H1 (cell line): Measurements from ENCODE around the gene TWNK. TPM values are rescaled to one million over a fixed set of nuclear protein-coding genes. Genes with fewer than 3 reads are reported as not detected.

Source experiments
- CTCF ChIA-PET: fragments of 300-600 bp; sonication (Branson Sonifier 250); formaldehyde crosslinking; loops from one replicate; lab custom pipeline; 2021; ENCODE audit not compliant: partially characterized antibody; lab: Charles Lee
- POLR2A ChIA-PET: fragments of 300-600 bp; sonication (Branson Sonifier 250); formaldehyde crosslinking; loops from one replicate; lab custom pipeline; 2021; ENCODE audit warnings: inconsistent platforms; ENCODE audit not compliant: partially characterized antibody; lab: Charles Lee
- DNase-seq, 2 experiments: peaks; one replicate each; pipeline versions ENCODE4 v3.0.0 to v3.0.0-alpha.2; 2010 to 2022; ENCODE audit warnings: low spot score in 2 of 2, low read depth in 1 of 2, mixed read lengths in 1 of 2
- FAIRE-seq: peaks from 2 replicates; lab custom pipeline; 2011; peaks lifted over from hg19 to GRCh38; lab: Jason Lieb, UNC
- H2AFZ ChIP-seq: 2 replicates; pipeline ENCODE4 v1.8.1; 2012; ENCODE audit warnings: low read length, inconsistent platforms
- H2AK5ac ChIP-seq: 2 replicates; pipeline ENCODE4 v1.6.1; 2013; ENCODE audit warnings: low read depth, low read length
- H2BK120ac ChIP-seq: replicated peaks from 2 replicates; pipeline ENCODE3; 2013; ENCODE audit warnings: low read depth, low read length, inconsistent platforms
- H2BK12ac ChIP-seq: 2 replicates; pipeline ENCODE4 v1.6.1; 2013; ENCODE audit warnings: low read depth, low read length
- H2BK15ac ChIP-seq: 2 replicates; pipeline ENCODE4 v1.6.1; 2013; ENCODE audit warnings: low read length
- H2BK20ac ChIP-seq: 2 replicates; pipeline ENCODE4 v1.6.1; 2013; ENCODE audit warnings: low read length
- H2BK5ac ChIP-seq: 2 replicates; pipeline ENCODE4 v1.6.1; 2013; ENCODE audit warnings: low read depth, low read length
- H3K14ac ChIP-seq: 2 replicates; pipeline ENCODE4 v1.6.1; 2013; ENCODE audit warnings: inconsistent platforms; ENCODE audit not compliant: insufficient read length
- H3K18ac ChIP-seq: 2 replicates; pipeline ENCODE4 v1.6.1; 2013; ENCODE audit warnings: low read length; ENCODE audit errors: extremely low read depth
- H3K23ac ChIP-seq: 2 replicates; pipeline ENCODE4 v1.6.1; 2013; ENCODE audit warnings: inconsistent platforms; ENCODE audit not compliant: insufficient read length
- H3K23me2 ChIP-seq: 2 replicates; pipeline ENCODE4 v1.6.1; 2013; ENCODE audit warnings: low read depth, low read length
- H3K27ac ChIP-seq: 2 replicates; pipeline ENCODE4 v1.6.1; 2011; ENCODE audit warnings: low read depth, low read length, inconsistent platforms
- H3K27me3 ChIP-seq, 4 experiments: replicated peaks in 1 of 4; 1 replicate in 1 of 4; 2 replicates in 3 of 4; pipeline versions ENCODE4 v1.6.1 to v1.8.1; 2011 to 2013; ENCODE audit warnings: low read length in 3 of 4, mild to moderate bottlenecking in 3 of 4, inconsistent platforms in 2 of 4, mixed read lengths in 2 of 4, moderate library complexity in 1 of 4; ENCODE audit not compliant: control insufficient read depth in 3 of 4, insufficient read depth in 3 of 4; ENCODE audit errors: extremely low read depth in 1 of 4
- H3K36me3 ChIP-seq, 4 experiments: 2 replicates each; pipeline versions ENCODE4 v1.6.1 to v1.8.1; 2011 to 2013; ENCODE audit warnings: mild to moderate bottlenecking in 4 of 4, low read length in 3 of 4, moderate library complexity in 2 of 4, control low read depth in 1 of 4, inconsistent platforms in 1 of 4; ENCODE audit not compliant: insufficient read depth in 4 of 4, control insufficient read depth in 2 of 4
- H3K4ac ChIP-seq: replicated peaks from 2 replicates; pipeline ENCODE3; 2013; ENCODE audit warnings: low read length, low read depth, mixed read lengths, inconsistent platforms; ENCODE audit not compliant: insufficient read length
- H3K4me1 ChIP-seq, 4 experiments: replicated peaks in 1 of 4; 1 replicate in 1 of 4; 2 replicates in 3 of 4; pipeline versions ENCODE4 v1.6.1 to v1.8.1; 2011 to 2013; ENCODE audit warnings: low read length in 3 of 4, inconsistent platforms in 2 of 4, mixed read lengths in 1 of 4; ENCODE audit not compliant: insufficient read depth in 4 of 4, control insufficient read depth in 3 of 4
- H3K4me2 ChIP-seq, 2 experiments: 2 replicates each; pipeline versions ENCODE4 v1.6.1 to v1.8.1; 2011 to 2013; ENCODE audit warnings: low read depth in 2 of 2, low read length in 2 of 2, control low read depth in 1 of 2, inconsistent platforms in 1 of 2, mild to moderate bottlenecking in 1 of 2; ENCODE audit not compliant: insufficient read depth in 1 of 2
- H3K4me3 ChIP-seq, 4 experiments: fragments of 200-600, 300-600 bp in 1 of 4; sonication (generic), shearing (Covaris generic), sonication (Bioruptor Twin) in 1 of 4; 2 replicates each; pipeline versions ENCODE4 v1.5.1 to v1.8.1; 2011 to 2016; ENCODE audit warnings: low read length in 4 of 4, low read depth in 3 of 4, control low read depth in 2 of 4, inconsistent platforms in 2 of 4, mild to moderate bottlenecking in 2 of 4, mixed read lengths in 1 of 4, moderate library complexity in 1 of 4; ENCODE audit not compliant: insufficient read depth in 2 of 4; ENCODE audit errors: extremely low read depth in 1 of 4
- H3K56ac ChIP-seq: replicated peaks from 2 replicates; pipeline ENCODE3; 2013; ENCODE audit warnings: low read depth, mild to moderate bottlenecking, mixed read lengths, low read length, inconsistent platforms; ENCODE audit not compliant: insufficient read length
- H3K79me1 ChIP-seq: 2 replicates; pipeline ENCODE4 v1.6.1; 2013; ENCODE audit warnings: low read depth, low read length, control low read depth
- H3K79me2 ChIP-seq, 2 experiments: 2 replicates each; pipeline versions ENCODE4 v1.6.1 to v1.8.1; 2012 to 2013; ENCODE audit warnings: low read length in 2 of 2, mild to moderate bottlenecking in 2 of 2, inconsistent platforms in 1 of 2; ENCODE audit not compliant: insufficient read depth in 2 of 2, control insufficient read depth in 1 of 2
- H3K9ac ChIP-seq, 4 experiments: replicated peaks in 1 of 4; 1 replicate in 1 of 4; 2 replicates in 3 of 4; pipeline versions ENCODE4 v1.6.1 to v1.8.1; 2011 to 2013; ENCODE audit warnings: low read depth in 3 of 4, low read length in 3 of 4, control low read depth in 2 of 4, mild to moderate bottlenecking in 2 of 4, moderate library complexity in 2 of 4, inconsistent platforms in 1 of 4; ENCODE audit errors: extremely low read depth in 1 of 4
- H3K9me3 ChIP-seq, 2 experiments: 2 replicates each; pipeline versions ENCODE4 v1.6.1 to v1.8.1; 2012 to 2013; ENCODE audit warnings: mild to moderate bottlenecking in 2 of 2, moderate library complexity in 2 of 2, control low read depth in 1 of 2, inconsistent platforms in 1 of 2, low read depth in 1 of 2, low read length in 1 of 2, mixed read lengths in 1 of 2; ENCODE audit not compliant: insufficient read depth in 2 of 2
- H4K20me1 ChIP-seq, 2 experiments: replicated peaks in 1 of 2; 2 replicates each; pipeline versions ENCODE3 to v1.8.1; 2011 to 2013; ENCODE audit warnings: inconsistent platforms in 2 of 2, low read length in 2 of 2, mild to moderate bottlenecking in 1 of 2; ENCODE audit not compliant: insufficient read depth in 2 of 2, control insufficient read depth in 1 of 2
- H4K5ac ChIP-seq: 2 replicates; pipeline ENCODE4 v1.6.1; 2013; ENCODE audit warnings: low read length, low read depth, mixed read lengths, inconsistent platforms; ENCODE audit not compliant: insufficient read length
- H4K8ac ChIP-seq: 2 replicates; pipeline ENCODE4 v1.8.0; 2013; ENCODE audit warnings: mild to moderate bottlenecking, moderate library complexity, low read length, inconsistent platforms; ENCODE audit not compliant: insufficient read depth; ENCODE audit errors: extremely low read depth
- H4K91ac ChIP-seq: replicated peaks from 2 replicates; pipeline ENCODE3; 2013; ENCODE audit warnings: low read length, mixed read lengths, inconsistent platforms; ENCODE audit not compliant: insufficient read length
- BACH1 ChIP-seq: IDR thresholded peaks from 2 replicates; pipeline ENCODE4 v1.6.1; 2012; ENCODE audit warnings: low read length, improper control_type of control experiment
- CHD2 ChIP-seq: IDR thresholded peaks from 2 replicates; pipeline ENCODE4 v1.6.1; 2012; ENCODE audit warnings: low read length, improper control_type of control experiment
- EP300 ChIP-seq, 2 experiments: IDR thresholded peaks; 1 replicate in 1 of 2; 2 replicates in 1 of 2; pipeline ENCODE4 v1.6.1; 2011 to 2012; ENCODE audit warnings: low read depth in 2 of 2, low read length in 2 of 2, mild to moderate bottlenecking in 2 of 2, borderline replicate concordance in 1 of 2, inconsistent platforms in 1 of 2, moderate library complexity in 1 of 2
- KDM4A ChIP-seq: IDR thresholded peaks from one replicate; pipeline ENCODE4 v1.7.1; 2012; ENCODE audit warnings: low read depth, mild to moderate bottlenecking, moderate library complexity, low read length, inconsistent platforms; ENCODE audit not compliant: severe bottlenecking
- MAFK ChIP-seq: IDR thresholded peaks from 2 replicates; pipeline ENCODE4 v1.6.1; 2012; ENCODE audit warnings: low read depth, mild to moderate bottlenecking, improper control_type of control experiment, low read length
- POLR2A ChIP-seq, 2 experiments: IDR thresholded peaks; 1 replicate in 1 of 2; 2 replicates in 1 of 2; pipeline ENCODE4 v1.6.1; 2011; ENCODE audit warnings: low read depth in 2 of 2, low read length in 2 of 2, mild to moderate bottlenecking in 2 of 2; ENCODE audit errors: control extremely low read depth in 1 of 2
- POU5F1 ChIP-seq: IDR thresholded peaks from 2 replicates; pipeline ENCODE4 v1.6.1; 2011; ENCODE audit warnings: low read depth, mild to moderate bottlenecking, low read length, moderate library complexity
- RXRA ChIP-seq: IDR thresholded peaks from 2 replicates; pipeline ENCODE4 v1.6.1; 2011; ENCODE audit warnings: low read depth, mild to moderate bottlenecking, low read length, moderate library complexity; ENCODE audit not compliant: insufficient read depth
- SIX5 ChIP-seq: IDR thresholded peaks from 2 replicates; pipeline ENCODE4 v1.6.1; 2011; ENCODE audit warnings: mild to moderate bottlenecking, low read depth, low read length
- WGBS, 2 experiments: shearing (Covaris generic) in 1 of 2; methylation state at CpG; one replicate each; pipeline versions ENCODE4 v1.1.6 to v1.1.7; 2013 to 2015; ENCODE audit warnings: low lambda C conversion rate in 2 of 2, mixed read lengths in 2 of 2, inconsistent platforms in 1 of 2, low coverage in 1 of 2, missing lambda C conversion rate in 1 of 2; ENCODE audit not compliant: insufficient replicate concordance in 2 of 2, insufficient coverage in 1 of 2, insufficient read length in 1 of 2; ENCODE audit errors: extremely low coverage in 1 of 2, missing lambda C conversion rate in 1 of 2; 5-methylcytosine and 5-hydroxymethylcytosine counted together
- polyA plus RNA-seq, 7 experiments: library from polyadenylated mRNA; depleted of rRNA in 3 of 7; stranded (reverse) in 5 of 7; unstranded in 2 of 7; fragments of >200 nt in 5 of 7; fragments of 200-250 nt in 2 of 7; gene quantifications; 1 replicate in 5 of 7; 2 replicates in 1 of 7; 4 replicates in 1 of 7; pipeline versions ENCODE4 v1.2.1 to v1.2.3, GENCODE V29; 2011 to 2013; ENCODE audit warnings: missing spikeins in 2 of 7, mixed read lengths in 2 of 7
- total RNA-seq: library from RNA; stranded (reverse); fragmentation: NEBNext Ultra II Directional; extraction: Animal tissue kit (Norgen Biotek cat#: 25700); gene quantifications from 2 replicates; pipeline ENCODE4 v1.2.1, GENCODE V29; 2021

Gene TWNK
- total and polyA plus RNA-seq, 2 of the 8 experiments (the other 6 are each of a cell fraction or from before 2014, with no cell fraction given) = 15.4 to 32.5 TPM

DNA sequence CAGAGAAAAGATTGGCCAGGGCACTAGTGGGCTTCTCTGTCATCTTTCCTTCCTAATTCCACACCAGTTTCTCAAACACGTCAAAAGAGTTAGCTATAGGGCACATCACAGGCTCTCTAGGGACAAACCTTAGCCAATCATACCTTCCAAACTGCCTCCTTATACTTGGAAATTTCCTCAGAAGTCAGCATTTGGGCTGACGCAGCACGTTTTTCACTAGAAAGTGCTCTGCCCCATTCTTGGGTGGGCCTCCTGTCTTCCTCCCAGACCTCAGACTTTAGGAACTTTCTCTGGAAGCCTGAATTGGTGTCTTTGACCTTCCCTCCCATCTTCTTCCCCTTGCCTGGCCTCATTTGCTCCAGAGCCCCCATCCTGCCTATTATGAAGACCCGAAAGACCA is 54.8 kb downstream of the TWNK start:
- no peak overlapping the region for H2AK5ac ChIP-seq
- no peak overlapping the region for H3K9ac ChIP-seq
- H2BK20ac ChIP-seq = no peak overlapping the region
- H3K14ac ChIP-seq = no peak overlapping the region
- ChIA-PET POLR2A (interaction anchor here (0.9 to 2.1 kb wide), 5 partner anchors 9 to 301 kb away, joined by 3 to 24 read pairs (median 4); partner anchors contain the start of genes KAZALD1, PDZD7 and SFXN3), CTCF (interaction anchor here (0.8 to 51.8 kb wide), 22 partner anchors 15 to 383 kb away, joined by 3 to 2176 read pairs (median 4); partner anchors contain the start of genes KAZALD1, PDZD7 and SFXN3)
- peak overlapping the region in 2 of 4 experiments; percentile 72 to 74; a peak in 5 of 8 replicates for H3K4me3 ChIP-seq
- no peak overlapping the region for H3K56ac ChIP-seq
- no peak overlapping the region for H3K18ac ChIP-seq
- H3K23ac ChIP-seq = no peak overlapping the region
- DNase-seq (no peak), FAIRE-seq (no peak)
- H3K79me2 ChIP-seq = no peaks in the 10 kb centered on the region
- H2AFZ ChIP-seq = no peak overlapping the region
- peaks cover 3 to 17% (median 9%) of the 10 kb centered on the region in 4 experiments for H3K4me1 ChIP-seq
- 88% methylated on average over 4 of the region's 4 CpGs; no CpG with 5 or more reads in 1 of the 2 experiments for WGBS, 2 experiments
- no peak for TF ChIP-seq KDM4A
- TF ChIP-seq RXRA = no peak
- TF ChIP-seq EP300 (IDR thresholded peaks at IDR 0.05; ENCODE audit: borderline replicate concordance in 1 of 2, low read depth in 2 of 2, low read length in 2 of 2) = no peak
- TF ChIP-seq POLR2A (IDR thresholded peaks at IDR 0.05; ENCODE audit: control extremely low read depth in 1 of 2, low read depth in 2 of 2, low read length in 2 of 2) = no peak
- no peak for TF ChIP-seq BACH1
- TF ChIP-seq POU5F1 = no peak
- no peak for TF ChIP-seq SIX5
- no peak for TF ChIP-seq CHD2
- TF ChIP-seq MAFK = no peak
- H4K8ac ChIP-seq = no peak overlapping the region
- H3K27ac ChIP-seq = no peak overlapping the region
- H4K91ac ChIP-seq = no peak overlapping the region
- H4K5ac ChIP-seq = no peak overlapping the region
- no peak overlapping the region for H2BK120ac ChIP-seq
- H3K27me3 ChIP-seq = peaks cover 14 to 35% (median 30%) of the 10 kb centered on the region in 4 experiments
- H3K36me3 ChIP-seq = no peaks in the 10 kb centered on the region
- peak overlapping the region; percentile 75 to 86 for H3K4me2 ChIP-seq
- no peak overlapping the region for H2BK15ac ChIP-seq
- H3K23me2 ChIP-seq = peaks cover 5% of the 10 kb centered on the region; the same call in 1 of the 2 replicates
- H3K4ac ChIP-seq = no peak overlapping the region
- no peaks in the 10 kb centered on the region for H3K9me3 ChIP-seq
- peak overlapping the region; percentile 60; the same call in 1 of the 2 replicates for H2BK12ac ChIP-seq
- peak overlapping the region; percentile 56; the same call in 1 of the 2 replicates for H2BK5ac ChIP-seq
- H4K20me1 ChIP-seq = peaks cover 0 to 1% of the 10 kb centered on the region in 2 experiments
- no peaks in the 10 kb centered on the region for H3K79me1 ChIP-seq
